Fibroblast of pulmonary artery (primary cell): ENCODE results near the gene BFSP2.
A peak's percentile ranks its signal among the peaks of the same experiment; 100 is the strongest.
"Not testable (repeated sequence)": the region's sequence is repeated elsewhere in the genome, so short reads cannot be mapped to it uniquely, and the experiment has no call there.

Experiments
- DNase-seq: peaks from one replicate; pipeline ENCODE4 v3.0.0-alpha.2; 2010; ENCODE audit warnings: low read depth
- H3K4me3 ChIP-seq: replicated peaks from 2 replicates; pipeline ENCODE4 v1.5.1; 2011; ENCODE audit warnings: low read depth, mild to moderate bottlenecking, control low read depth, low read length, moderate library complexity
- CTCF ChIP-seq: IDR thresholded peaks from 2 replicates; pipeline ENCODE4 v1.5.1; 2011; ENCODE audit warnings: mild to moderate bottlenecking, control low read depth, low read length, inconsistent platforms; ENCODE audit errors: missing control alignments

The BFSP2 gene

GRCh38 chr3:133491481-133492059 is 91.7 kb downstream of the BFSP2 start:
- no peak overlapping the region for H3K4me3 ChIP-seq
- no peak for TF ChIP-seq CTCF
- DNase-seq = no peak

- DNase-seq = no peak
- TF ChIP-seq CTCF = no peak
- H3K4me3 ChIP-seq = no peak overlapping the region
These were observed 92.4 kb downstream of the BFSP2 start for GRCh38 chr3:133492159-133492741.

- peak; percentile 58 for TF ChIP-seq CTCF
- peak; percentile 47 for DNase-seq
- H3K4me3 ChIP-seq = no peak overlapping the region
These were observed 94.6 kb downstream of the BFSP2 start for GRCh38 chr3:133494469-133494868.

- DNase-seq, H3K4me3 ChIP-seq: not testable (repeated sequence)
These were observed 102.7 kb downstream of the BFSP2 start for GRCh38 chr3:133502542-133502941.

- no peak for DNase-seq
- H3K4me3 ChIP-seq = no peak overlapping the region
- no peak for TF ChIP-seq CTCF
These were observed 103.6 kb downstream of the BFSP2 start for GRCh38 chr3:133503409-133503808.

- H3K4me3 ChIP-seq = no peak overlapping the region
- TF ChIP-seq CTCF = no peak
- DNase-seq = no peak
These were observed 104.9 kb downstream of the BFSP2 start for GRCh38 chr3:133504736-133505135.

- no peak overlapping the region for H3K4me3 ChIP-seq
- DNase-seq = no peak
- TF ChIP-seq CTCF = no peak
These were observed 106.0 kb downstream of the BFSP2 start for GRCh38 chr3:133505813-133506212.
